Measurements from ENCODE around the gene TRMT11. TPM values are rescaled to one million over a fixed set of nuclear protein-coding genes. Genes with fewer than 3 reads are reported as not detected.
A peak's percentile ranks its signal among the peaks of the same experiment; 100 is the strongest.

Gene TRMT11
- total RNA-seq, 2 donors from 2014 or later: 29.4 to 35.4 TPM

DNA sequence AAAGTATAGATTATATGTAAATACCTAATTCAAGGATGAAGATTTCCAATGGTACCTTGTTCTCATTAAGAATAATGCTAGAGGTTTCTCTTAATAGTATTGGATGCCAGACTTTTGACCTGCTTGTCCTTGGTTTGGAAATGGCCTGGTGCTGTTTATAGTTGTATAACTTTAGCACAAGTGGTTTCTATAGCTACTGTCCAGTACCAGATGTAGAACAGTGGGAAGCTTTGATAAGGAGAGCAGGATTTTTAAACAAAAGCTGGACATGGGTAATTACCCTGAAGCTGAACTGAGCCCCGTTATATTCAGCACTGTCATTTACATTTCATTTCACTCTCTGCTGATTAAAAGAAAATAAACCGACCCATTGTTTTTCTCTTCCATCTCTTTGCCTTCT, 43.7 kb downstream of the TRMT11 start:
- peaks cover 18% of the 10 kb centered on the region for H3K36me3 Mint-ChIP-seq (ENCODE audit: low read depth)
- H3K27ac Mint-ChIP-seq: no peak overlapping the region
- TF ChIP-seq, protein P1, sequence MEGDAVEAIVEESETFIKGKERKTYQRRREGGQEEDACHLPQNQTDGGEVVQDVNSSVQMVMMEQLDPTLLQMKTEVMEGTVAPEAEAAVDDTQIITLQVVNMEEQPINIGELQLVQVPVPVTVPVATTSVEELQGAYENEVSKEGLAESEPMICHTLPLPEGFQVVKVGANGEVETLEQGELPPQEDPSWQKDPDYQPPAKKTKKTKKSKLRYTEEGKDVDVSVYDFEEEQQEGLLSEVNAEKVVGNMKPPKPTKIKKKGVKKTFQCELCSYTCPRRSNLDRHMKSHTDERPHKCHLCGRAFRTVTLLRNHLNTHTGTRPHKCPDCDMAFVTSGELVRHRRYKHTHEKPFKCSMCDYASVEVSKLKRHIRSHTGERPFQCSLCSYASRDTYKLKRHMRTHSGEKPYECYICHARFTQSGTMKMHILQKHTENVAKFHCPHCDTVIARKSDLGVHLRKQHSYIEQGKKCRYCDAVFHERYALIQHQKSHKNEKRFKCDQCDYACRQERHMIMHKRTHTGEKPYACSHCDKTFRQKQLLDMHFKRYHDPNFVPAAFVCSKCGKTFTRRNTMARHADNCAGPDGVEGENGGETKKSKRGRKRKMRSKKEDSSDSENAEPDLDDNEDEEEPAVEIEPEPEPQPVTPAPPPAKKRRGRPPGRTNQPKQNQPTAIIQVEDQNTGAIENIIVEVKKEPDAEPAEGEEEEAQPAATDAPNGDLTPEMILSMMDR (conservative IDR thresholded peaks at IDR 0.05): no peak
- no peak for DNase-seq
- H3K4me3 Mint-ChIP-seq: no peak overlapping the region
- no peaks in the 10 kb centered on the region for H3K27me3 Mint-ChIP-seq (ENCODE audit: insufficient read depth)
- H3K4me1 Mint-ChIP-seq: peaks cover 4% of the 10 kb centered on the region
- H3K9me3 ChIP-seq (ENCODE audit: control insufficient read depth, low read length): no peaks in the 10 kb centered on the region
- 77 to 91% methylated on average over 1 to 2 of the region's 2 CpGs for WGBS, 2 experiments (ENCODE audit: insufficient coverage in 1 of 2, insufficient read length in 1 of 2)
- H3K4me3 ChIP-seq (ENCODE audit: low read length): no peak overlapping the region
- no peak overlapping the region for H3K27ac ChIP-seq (ENCODE audit: low read depth, low read length)
- no peaks in the 10 kb centered on the region for H3K27me3 ChIP-seq (ENCODE audit: control insufficient read depth, insufficient read depth, low read length, poor library complexity, severe bottlenecking)
- no peaks in the 10 kb centered on the region for H3K4me1 ChIP-seq (ENCODE audit: control insufficient read depth, insufficient read depth, low read length)
- H3K9me3 Mint-ChIP-seq: no peaks in the 10 kb centered on the region
- peaks cover 47% of the 10 kb centered on the region for H3K36me3 ChIP-seq (ENCODE audit: control insufficient read depth, insufficient read depth, low read length)
- H3K9ac ChIP-seq (ENCODE audit: extremely low read depth, low read length, poor library complexity, severe bottlenecking): no peak overlapping the region

DNA sequence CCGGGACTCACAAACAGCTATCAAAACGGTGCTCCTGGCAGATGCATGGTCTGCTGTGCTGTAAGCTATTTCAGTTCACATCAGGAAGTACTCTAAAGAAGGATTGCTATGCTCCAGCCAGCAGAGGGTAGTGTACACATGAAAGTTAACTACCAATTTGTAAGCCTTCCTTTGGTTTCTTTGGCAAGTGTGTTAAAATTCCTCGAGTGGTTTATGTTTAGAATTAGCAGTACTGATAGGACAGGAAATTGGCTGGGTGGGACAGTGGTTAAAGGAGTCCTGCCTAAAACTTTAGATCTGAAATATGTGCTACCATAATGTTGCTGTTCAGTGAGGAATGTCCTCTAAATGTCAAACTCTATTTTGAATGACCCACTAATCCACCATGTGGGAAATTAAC, 47.4 kb downstream of the TRMT11 start:
- TF ChIP-seq, protein P1 (conservative IDR thresholded peaks at IDR 0.05): peak; percentile 78
- H3K9me3 Mint-ChIP-seq: no peaks in the 10 kb centered on the region
- peaks cover 44% of the 10 kb centered on the region for H3K36me3 ChIP-seq (ENCODE audit: control insufficient read depth, insufficient read depth, low read length)
- H3K4me1 ChIP-seq (ENCODE audit: control insufficient read depth, insufficient read depth, low read length): no peaks in the 10 kb centered on the region
- 41 to 69% methylated on average over 3 of the region's 3 CpGs for WGBS, 2 experiments (ENCODE audit: insufficient coverage in 1 of 2, insufficient read length in 1 of 2)
- H3K27me3 ChIP-seq (ENCODE audit: control insufficient read depth, insufficient read depth, low read length, poor library complexity, severe bottlenecking): no peaks in the 10 kb centered on the region
- H3K9me3 ChIP-seq (ENCODE audit: control insufficient read depth, low read length): no peaks in the 10 kb centered on the region
- peaks cover 20% of the 10 kb centered on the region for H3K36me3 Mint-ChIP-seq (ENCODE audit: low read depth)
- H3K27ac ChIP-seq (ENCODE audit: low read depth, low read length): no peak overlapping the region
- H3K27ac Mint-ChIP-seq: peak overlapping the region; percentile 28
- no peaks in the 10 kb centered on the region for H3K27me3 Mint-ChIP-seq (ENCODE audit: insufficient read depth)
- DNase-seq: peak; percentile 65
- no peak overlapping the region for H3K4me3 Mint-ChIP-seq
- peaks cover 4% of the 10 kb centered on the region for H3K4me1 Mint-ChIP-seq
- H3K4me3 ChIP-seq (ENCODE audit: low read length): no peak overlapping the region
- H3K9ac ChIP-seq (ENCODE audit: extremely low read depth, low read length, poor library complexity, severe bottlenecking): no peak overlapping the region

DNA sequence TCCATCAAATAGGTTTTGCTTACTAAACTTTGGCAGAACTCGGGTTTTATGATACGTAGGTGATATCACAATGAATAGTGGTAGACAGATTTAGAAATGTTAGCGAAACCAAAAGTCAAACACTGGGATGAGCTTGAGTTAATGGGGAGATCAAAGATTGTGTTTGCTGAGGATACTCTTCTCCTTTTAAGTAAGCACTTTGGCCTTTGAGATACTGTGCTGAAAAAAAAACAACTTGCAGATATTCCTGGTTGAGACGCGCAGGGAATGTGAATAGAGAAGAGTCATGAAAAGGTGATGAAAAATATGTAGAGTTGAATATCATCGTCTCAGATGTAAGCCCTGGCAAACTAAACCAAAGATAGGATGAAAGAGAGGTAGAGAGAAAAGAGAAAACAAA, 48.3 kb downstream of the TRMT11 start:
- H3K4me3 ChIP-seq (ENCODE audit: low read length): no peak overlapping the region
- H3K27me3 ChIP-seq (ENCODE audit: control insufficient read depth, insufficient read depth, low read length, poor library complexity, severe bottlenecking): no peaks in the 10 kb centered on the region
- no peak for DNase-seq
- Mint-ChIP-seq H3K36me3 (ENCODE audit: low read depth) (peaks cover 22% of the 10 kb centered on the region), H3K9me3 (no peaks in the 10 kb centered on the region), H3K4me3 (no peak overlapping the region), H3K4me1 (peaks cover 4% of the 10 kb centered on the region), H3K27ac (no peak overlapping the region), H3K27me3 (ENCODE audit: insufficient read depth) (no peaks in the 10 kb centered on the region)
- no peaks in the 10 kb centered on the region for H3K4me1 ChIP-seq (ENCODE audit: control insufficient read depth, insufficient read depth, low read length)
- peaks cover 44% of the 10 kb centered on the region for H3K36me3 ChIP-seq (ENCODE audit: control insufficient read depth, insufficient read depth, low read length)
- H3K27ac ChIP-seq (ENCODE audit: low read depth, low read length): no peak overlapping the region
- no peak overlapping the region for H3K9ac ChIP-seq (ENCODE audit: extremely low read depth, low read length, poor library complexity, severe bottlenecking)
- H3K9me3 ChIP-seq (ENCODE audit: control insufficient read depth, low read length): no peaks in the 10 kb centered on the region
- TF ChIP-seq, protein P1 (conservative IDR thresholded peaks at IDR 0.05): no peak
- 94 to 95% methylated on average over 6 of the region's 6 CpGs for WGBS, 2 experiments (ENCODE audit: insufficient coverage in 1 of 2, insufficient read length in 1 of 2)
